ENCODE measurements around the gene GNS. TPM values are rescaled to one million over a fixed set of nuclear protein-coding genes. Genes with fewer than 3 reads are reported as not detected.

GNS gene
- polyA plus RNA-seq, 10 donors = 59.9 to 82.5 (median 77.0) TPM

- no peak for DNase-seq
Measured at GRCh38 chr12:64675795-64676194, 83.4 kb downstream of the GNS start.

- DNase-seq = no peak
Measured at GRCh38 chr12:64674367-64674922, 84.8 kb downstream of the GNS start.

DNA sequence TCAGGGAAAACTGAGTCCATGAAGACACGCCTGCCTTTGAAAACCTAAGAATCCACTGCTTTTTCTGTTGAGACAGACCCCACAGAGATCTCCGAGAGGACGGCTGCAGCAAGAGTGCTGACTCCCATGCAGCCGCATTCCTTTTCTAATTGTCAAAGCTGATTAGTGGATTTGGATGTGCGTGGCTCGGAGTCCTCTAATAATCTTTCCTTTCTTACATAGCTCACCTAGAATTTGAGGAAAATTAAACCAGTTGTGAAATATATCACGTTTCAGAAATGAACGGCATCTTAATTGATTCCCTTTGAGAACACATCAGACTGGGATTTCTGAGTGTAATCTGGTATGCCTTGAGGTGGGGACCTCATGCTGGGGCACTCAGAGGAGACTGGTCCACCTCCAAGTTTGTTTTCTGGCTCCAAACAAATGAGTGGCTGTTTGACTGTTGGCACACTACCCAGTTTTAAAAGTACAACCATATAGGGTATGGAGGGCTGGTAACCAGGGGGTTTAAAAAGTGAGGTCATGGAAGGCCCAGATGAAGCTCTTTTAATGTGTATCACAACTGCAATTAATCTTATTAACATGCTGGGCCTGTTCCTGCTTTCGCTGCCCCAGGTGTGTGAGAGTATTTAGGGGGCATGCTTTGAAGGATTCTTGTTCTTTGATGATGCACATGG lies 85.6 kb downstream of the GNS start:
- DNase-seq = no peak

DNA sequence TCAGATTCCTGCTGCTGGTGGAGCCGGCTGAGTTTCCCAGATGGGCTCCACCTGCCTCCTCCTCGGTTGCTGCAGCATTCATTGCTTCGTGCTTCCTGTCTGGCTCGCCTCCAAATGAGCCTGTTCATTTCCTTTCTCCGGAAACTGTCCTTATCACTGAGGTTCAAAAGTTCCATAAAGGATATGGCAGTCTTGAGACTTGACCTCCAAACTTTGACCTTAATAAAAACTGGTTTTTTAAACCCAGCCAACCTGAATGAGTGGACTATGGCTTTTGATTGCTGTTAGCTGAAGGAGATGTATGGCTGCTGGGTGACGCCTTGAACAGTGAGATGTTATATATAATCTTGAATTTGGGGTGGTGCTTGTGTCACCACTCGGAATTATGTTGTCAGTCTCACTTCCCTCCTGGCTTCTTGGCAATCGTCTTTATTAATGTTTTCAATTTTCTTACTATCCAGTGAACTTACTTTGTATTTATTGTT lies 86.2 kb downstream of the GNS start:
- DNase-seq = peak in 1 of 3 donors; percentile 29

GRCh38 chr12:64671681-64672080 lies 87.5 kb downstream of the GNS start:
- no peak for DNase-seq

GRCh38 chr12:64670919-64671639 lies 88.1 kb downstream of the GNS start:
- DNase-seq = no peak

- no peak for DNase-seq
Measured at GRCh38 chr12:64670019-64670418, 89.2 kb downstream of the GNS start.

GRCh38 chr12:64669270-64669842 lies 89.8 kb downstream of the GNS start:
- peak in 1 of 3 donors; percentile 36 for DNase-seq

- no peak for DNase-seq
Measured at GRCh38 chr12:64667793-64668192, 91.4 kb downstream of the GNS start.

DNA sequence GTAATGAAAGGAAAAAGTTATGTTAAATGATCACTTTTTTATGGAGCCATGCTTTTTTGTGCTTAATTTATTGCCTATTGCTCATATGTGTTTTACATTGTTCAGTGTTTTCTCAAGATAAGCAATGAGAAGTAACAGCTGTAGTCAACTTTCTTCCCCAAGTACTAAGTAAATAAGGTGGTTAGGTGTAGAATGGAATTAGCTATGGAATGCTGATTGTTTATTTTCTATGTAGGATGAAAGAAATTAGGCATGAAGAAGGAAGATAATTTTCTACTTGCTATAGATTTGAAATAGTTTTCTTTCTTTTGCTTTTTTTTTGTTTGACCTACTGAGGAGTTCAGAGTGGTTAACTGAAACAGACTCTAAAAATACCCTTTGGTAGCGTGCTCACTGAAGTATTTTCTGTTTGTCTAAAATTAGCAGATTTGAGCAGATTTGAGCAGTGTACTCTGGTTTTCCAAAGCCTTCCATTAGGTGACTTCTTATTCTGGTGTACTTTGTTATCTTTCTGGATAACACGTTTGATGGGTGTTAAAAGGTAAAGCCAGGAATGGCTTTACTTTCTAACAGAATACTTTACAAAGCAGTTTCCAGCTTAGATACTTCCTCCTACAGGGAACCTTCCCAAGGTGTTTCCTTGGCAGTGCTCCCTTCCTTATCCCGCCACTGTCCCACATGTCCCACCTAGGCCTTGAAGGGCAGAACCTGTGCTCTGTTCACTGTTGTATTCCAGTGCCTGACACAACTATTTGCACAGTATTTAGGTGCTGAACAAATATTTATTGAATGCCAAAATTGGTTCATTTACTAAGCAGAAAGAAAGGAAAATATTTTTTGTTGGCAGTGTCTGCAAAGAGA lies 92.9 kb downstream of the GNS start:
- DNase-seq = no peak

- DNase-seq = peak in 1 of 3 donors; percentile 49
Measured at GRCh38 chr12:64665514-64665913, 93.7 kb downstream of the GNS start.

Other genes starting within 250 kb of the GNS start
- gene RASSF3, start 148.9 kb downstream of the GNS start, polyA plus RNA-seq (ENCODE audit: insufficient read length in 10 of 10) = 10 to 100 TPM; 37.6 to 84.9 (median 53.5) TPM
- 1 to 10 TPM; 1.2 to 2.3 (median 1.6) TPM for gene TBC1D30, start 65.2 kb upstream of the GNS start, polyA plus RNA-seq (ENCODE audit: insufficient read length in 10 of 10)